ENCODE data around the gene HILPDA. TPM values are rescaled to one million over a fixed set of nuclear protein-coding genes. Genes with fewer than 3 reads are reported as not detected.
"Not testable (repeated sequence)": the region's sequence is repeated elsewhere in the genome, so short reads cannot be mapped to it uniquely, and the experiment has no call there.

The HILPDA gene
- total RNA-seq, 1 donor from 2014 or later, result 17.0 TPM

- Mint-ChIP-seq H3K4me3 (no peak overlapping the region), H3K4me1 (peaks cover 38% of the 10 kb centered on the region), H3K9me3 (no peaks in the 10 kb centered on the region), H3K27ac (no peak overlapping the region), H3K27me3 (no peaks in the 10 kb centered on the region), H3K36me3 (ENCODE audit: low read depth) (peaks cover 12% of the 10 kb centered on the region)
- CTCF ChIA-PET, result interaction anchor here (0.7 to 4.2 kb wide), 10 partner anchors 10 to 115 kb away, joined by 3 to 442 read pairs (median 6); partner anchors contain the start of gene RBM28
- POLR2A ChIA-PET, result interaction anchor here (0.8 to 1.9 kb wide), 3 partner anchors 21 to 809 kb away, joined by 3 to 21 read pairs (median 3); no protein-coding TSS in a partner anchor
- DNase-seq (no peak), ATAC-seq (ENCODE audit: low read depth) (no peak)
- TF ChIP-seq CTCF (IDR thresholded peaks at IDR 0.05), result peak; percentile 27
- intact Hi-C loops (cut with micrococcal nuclease), result loop anchor here (1.0 to 5.0 kb wide), 4 partner anchors 32 to 807 kb away; partner anchors contain the start of genes IMPDH1 and SND1
These were observed 3.3 kb downstream of the HILPDA start for GRCh38 chr7:128458956-128459355.

- H3K27me3 Mint-ChIP-seq, result no peaks in the 10 kb centered on the region
- no peak overlapping the region for H3K4me3 Mint-ChIP-seq
- intact Hi-C loops (cut with micrococcal nuclease), result loop anchor here (1.0 to 5.0 kb wide), 4 partner anchors 32 to 807 kb away; partner anchors contain the start of genes IMPDH1 and SND1
- peaks cover 35% of the 10 kb centered on the region for H3K4me1 Mint-ChIP-seq
- ChIA-PET CTCF (interaction anchor here (0.7 to 4.2 kb wide), 16 partner anchors 11 to 116 kb away, joined by 3 to 442 read pairs (median 6); partner anchors contain the start of gene RBM28), POLR2A (interaction anchor here (0.8 to 1.9 kb wide), 3 partner anchors 22 to 810 kb away, joined by 3 to 21 read pairs (median 3); no protein-coding TSS in a partner anchor)
- DNase-seq (peak; percentile 28), ATAC-seq (ENCODE audit: low read depth) (peak; percentile 49)
- TF ChIP-seq CTCF (IDR thresholded peaks at IDR 0.05), result no peak
- no peak overlapping the region for H3K27ac Mint-ChIP-seq
- no peaks in the 10 kb centered on the region for H3K9me3 Mint-ChIP-seq
- H3K36me3 Mint-ChIP-seq (ENCODE audit: low read depth), result peaks cover 12% of the 10 kb centered on the region
These were observed 3.8 kb downstream of the HILPDA start for GRCh38 chr7:128459394-128459878.

GRCh38 chr7:128462460-128462859, 6.8 kb downstream of the HILPDA start:
- no peak for TF ChIP-seq CTCF (IDR thresholded peaks at IDR 0.05)
- Mint-ChIP-seq H3K27me3 (no peaks in the 10 kb centered on the region), H3K4me3 (no peak overlapping the region), H3K4me1 (peaks cover 18% of the 10 kb centered on the region), H3K36me3 (ENCODE audit: low read depth) (peaks cover 9% of the 10 kb centered on the region), H3K27ac (no peak overlapping the region), H3K9me3 (no peaks in the 10 kb centered on the region)
- POLR2A ChIA-PET, result no interaction called here
- ATAC-seq (ENCODE audit: low read depth) (no peak), DNase-seq (no peak)
- intact Hi-C loops (cut with micrococcal nuclease), result no loop called here
- CTCF ChIA-PET, result interaction anchor here (4.2 kb wide), 1 partner anchor 33 kb away, joined by 442 read pairs; no protein-coding TSS in a partner anchor

- H3K4me3 Mint-ChIP-seq; CTCF ChIA-PET; DNase-seq; H3K27ac Mint-ChIP-seq; POLR2A ChIA-PET; H3K27me3 Mint-ChIP-seq; H3K9me3 Mint-ChIP-seq; intact Hi-C loops (cut with micrococcal nuclease); H3K36me3 Mint-ChIP-seq (ENCODE audit: low read depth); ATAC-seq (ENCODE audit: low read depth): not testable (repeated sequence)
- peaks cover 13% of the 10 kb centered on the region for H3K4me1 Mint-ChIP-seq
These were observed 7.7 kb downstream of the HILPDA start for GRCh38 chr7:128463345-128463744.

GRCh38 chr7:128463933-128464332, 8.3 kb downstream of the HILPDA start:
- H3K27me3 Mint-ChIP-seq; H3K4me3 Mint-ChIP-seq; DNase-seq; intact Hi-C loops (cut with micrococcal nuclease); ATAC-seq (ENCODE audit: low read depth); H3K9me3 Mint-ChIP-seq; H3K27ac Mint-ChIP-seq; H3K4me1 Mint-ChIP-seq; CTCF ChIA-PET; H3K36me3 Mint-ChIP-seq (ENCODE audit: low read depth); POLR2A ChIA-PET: not testable (repeated sequence)

- POLR2A ChIA-PET; DNase-seq; H3K27me3 Mint-ChIP-seq; CTCF ChIA-PET; H3K27ac Mint-ChIP-seq; intact Hi-C loops (cut with micrococcal nuclease); ATAC-seq (ENCODE audit: low read depth); H3K9me3 Mint-ChIP-seq; H3K36me3 Mint-ChIP-seq (ENCODE audit: low read depth); H3K4me1 Mint-ChIP-seq; H3K4me3 Mint-ChIP-seq: not testable (repeated sequence)
These were observed 11.2 kb downstream of the HILPDA start for GRCh38 chr7:128466871-128467270.

GRCh38 chr7:128476402-128477335, 21.0 kb downstream of the HILPDA start, which contains the start of gene METTL2B:
Gene METTL2B (plus strand): TSS chr7:128476748. CDS start chr7:128476766, 18 bp downstream.
- Mint-ChIP-seq H3K4me3 (peak within 1 kb of the TSS; percentile 98), H3K36me3 (ENCODE audit: low read depth) (peaks cover 28% of the 10 kb centered on the region), H3K27ac (peak within 1 kb of the TSS; percentile 93), H3K4me1 (peaks cover 21% of the 10 kb centered on the region)
- intact Hi-C loops (cut with micrococcal nuclease), result loop anchor here (1.0 to 10.0 kb wide), 6 partner anchors 21 to 738 kb away; partner anchors contain the start of genes ATP6V1F, HILPDA, RBM28 and TNPO3
- CTCF ChIA-PET, result interaction anchor here (0.9 kb wide), 1 partner anchor 15 kb away, joined by 3 read pairs; no protein-coding TSS in a partner anchor
- not testable (repeated sequence) for H3K27me3 Mint-ChIP-seq, H3K9me3 Mint-ChIP-seq
- DNase-seq (peak; percentile 74), ATAC-seq (ENCODE audit: low read depth) (peak; percentile 93)
- POLR2A ChIA-PET, result interaction anchor here (1.4 to 1.7 kb wide), 2 partner anchors 21 to 386 kb away, joined by 3 to 5 read pairs; partner anchors contain the start of genes ATP6V1F and HILPDA

- H3K9me3 Mint-ChIP-seq; DNase-seq; ATAC-seq (ENCODE audit: low read depth); CTCF ChIA-PET; H3K27me3 Mint-ChIP-seq: not testable (repeated sequence)
- H3K4me3 Mint-ChIP-seq, result peak overlapping the region; percentile 98
- H3K4me1 Mint-ChIP-seq, result peaks cover 21% of the 10 kb centered on the region
- H3K27ac Mint-ChIP-seq, result peak overlapping the region; percentile 93
- POLR2A ChIA-PET, result interaction anchor here (1.4 to 1.7 kb wide), 2 partner anchors 22 to 386 kb away, joined by 3 to 5 read pairs; partner anchors contain the start of genes ATP6V1F and HILPDA
- peaks cover 31% of the 10 kb centered on the region for H3K36me3 Mint-ChIP-seq (ENCODE audit: low read depth)
- intact Hi-C loops (cut with micrococcal nuclease), result loop anchor here (5.0 to 10.0 kb wide), 3 partner anchors 135 to 737 kb away; partner anchors contain the start of genes ATP6V1F and RBM28
These were observed 21.6 kb downstream of the HILPDA start for GRCh38 chr7:128477336-128477690.

All from activated B cell treated with CpG ODN at 0.5 μM for 24 hours (primary cell).